H9 (cell line): ENCODE measurements around the gene NFKBIZ. TPM values are rescaled to one million over a fixed set of nuclear protein-coding genes. Genes with fewer than 3 reads are reported as not detected.

Source experiments
- DNase-seq: peaks from one replicate; pipeline ENCODE4 v3.0.0-alpha.2; 2017
- H2AFZ ChIP-seq: one replicate; pipeline ENCODE4 v1.6.1; 2013; ENCODE audit warnings: mild to moderate bottlenecking, low read length, control low read depth, moderate library complexity
- H2AK5ac ChIP-seq: 2 replicates; pipeline ENCODE4 v1.6.1; 2013; ENCODE audit warnings: low read length, control low read depth, mixed read lengths; ENCODE audit not compliant: insufficient read length
- H2BK120ac ChIP-seq: one replicate; pipeline ENCODE4 v1.6.1; 2013; ENCODE audit warnings: low read depth, mild to moderate bottlenecking, low read length, control low read depth, inconsistent platforms; ENCODE audit not compliant: poor library complexity, severe bottlenecking
- H2BK12ac ChIP-seq: 2 replicates; pipeline ENCODE4 v1.6.1; 2013; ENCODE audit warnings: low read length, control low read depth, mixed read lengths, low read depth; ENCODE audit not compliant: insufficient read length
- H2BK15ac ChIP-seq: 2 replicates; pipeline ENCODE4 v1.6.1; 2013; ENCODE audit warnings: low read depth, low read length, control low read depth
- H2BK20ac ChIP-seq: one replicate; pipeline ENCODE4 v1.6.1; 2013; ENCODE audit warnings: low read depth, mild to moderate bottlenecking, low read length, control low read depth, inconsistent platforms; ENCODE audit not compliant: poor library complexity, severe bottlenecking
- H2BK5ac ChIP-seq: 2 replicates; pipeline ENCODE4 v1.6.1; 2013; ENCODE audit warnings: low read length, control low read depth, mixed read lengths; ENCODE audit not compliant: insufficient read length
- H3K14ac ChIP-seq: 2 replicates; pipeline ENCODE4 v1.6.1; 2013; ENCODE audit warnings: low read length, control low read depth; ENCODE audit not compliant: insufficient read depth
- H3K18ac ChIP-seq: 2 replicates; pipeline ENCODE4 v1.6.1; 2013; ENCODE audit warnings: low read depth, mild to moderate bottlenecking, mixed read lengths, low read length, control low read depth; ENCODE audit not compliant: insufficient read length
- H3K23ac ChIP-seq: 2 replicates; pipeline ENCODE4 v1.6.1; 2013; ENCODE audit warnings: low read length, control low read depth, mixed read lengths, low read depth; ENCODE audit not compliant: insufficient read length
- H3K23me2 ChIP-seq: 2 replicates; pipeline ENCODE4 v1.6.1; 2013; ENCODE audit warnings: low read depth, mild to moderate bottlenecking, mixed read lengths, low read length, control low read depth; ENCODE audit not compliant: insufficient read length, poor library complexity, severe bottlenecking
- H3K27ac ChIP-seq: 2 replicates; pipeline ENCODE4 v1.5.1; 2013; ENCODE audit warnings: low read length, control low read depth, mixed read lengths, low read depth; ENCODE audit not compliant: insufficient read length
- H3K27me3 ChIP-seq: 2 replicates; pipeline ENCODE4 v1.6.1; 2013; ENCODE audit warnings: low read length, control low read depth, inconsistent platforms; ENCODE audit not compliant: insufficient read depth
- H3K4ac ChIP-seq: 2 replicates; pipeline ENCODE4 v1.6.1; 2013; ENCODE audit warnings: low read depth, mild to moderate bottlenecking, control low read depth, inconsistent platforms, low read length, moderate library complexity
- H3K4me1 ChIP-seq: 2 replicates; pipeline ENCODE4 v1.6.1; 2013; ENCODE audit warnings: low read length, control low read depth, inconsistent platforms; ENCODE audit not compliant: insufficient read depth
- H3K4me2 ChIP-seq: 2 replicates; pipeline ENCODE4 v1.6.1; 2013; ENCODE audit warnings: low read length, control low read depth, mixed read lengths; ENCODE audit not compliant: insufficient read length, insufficient read depth
- H3K56ac ChIP-seq: 2 replicates; pipeline ENCODE4 v1.6.1; 2013; ENCODE audit warnings: low read depth, mild to moderate bottlenecking, mixed read lengths, low read length, control low read depth; ENCODE audit not compliant: insufficient read length
- H3K79me1 ChIP-seq: 2 replicates; pipeline ENCODE4 v1.6.1; 2013; ENCODE audit warnings: low read depth, mild to moderate bottlenecking, moderate library complexity, low read length, control low read depth, inconsistent platforms; ENCODE audit not compliant: insufficient read depth, poor library complexity, severe bottlenecking
- H3K79me2 ChIP-seq: 2 replicates; pipeline ENCODE4 v1.6.1; 2013; ENCODE audit warnings: low read length, control low read depth, inconsistent platforms; ENCODE audit not compliant: insufficient read depth
- H3K9ac ChIP-seq: 2 replicates; pipeline ENCODE4 v1.6.1; 2013; ENCODE audit warnings: low read length, control low read depth, mixed read lengths; ENCODE audit not compliant: insufficient read length; ENCODE audit errors: extremely low read depth
- H3K9me3 ChIP-seq: one replicate; pipeline ENCODE4 v1.6.1; 2013; ENCODE audit warnings: low read depth, low read length, inconsistent platforms; ENCODE audit not compliant: control insufficient read depth
- H3T11ph ChIP-seq: one replicate; pipeline ENCODE4 v1.6.1; 2013; ENCODE audit warnings: mild to moderate bottlenecking, low read length, control low read depth, inconsistent platforms
- H4K20me1 ChIP-seq: one replicate; pipeline ENCODE4 v1.6.1; 2013; ENCODE audit not compliant: control insufficient read depth, insufficient read length, insufficient read depth
- H4K5ac ChIP-seq: 2 replicates; pipeline ENCODE4 v1.6.1; 2013; ENCODE audit warnings: low read depth, mild to moderate bottlenecking, mixed read lengths, low read length, control low read depth; ENCODE audit not compliant: insufficient read length
- H4K8ac ChIP-seq: replicated peaks from 2 replicates; pipeline ENCODE4 v1.6.1; 2013; ENCODE audit warnings: low read length, control low read depth, mixed read lengths, low read depth; ENCODE audit not compliant: insufficient read length
- H4K91ac ChIP-seq: 2 replicates; pipeline ENCODE4 v1.6.1; 2013; ENCODE audit warnings: low read depth, mild to moderate bottlenecking, moderate library complexity, mixed read lengths, low read length, control low read depth; ENCODE audit not compliant: insufficient read length
- H3K27ac Mint-ChIP-seq, 3 experiments: 2 replicates in 2 of 3; 3 replicates in 1 of 3; pipeline ENCODE4 v1.8.0; 2020 to 2021; ENCODE audit warnings: mixed read lengths in 3 of 3, mild to moderate bottlenecking in 1 of 3, moderate library complexity in 1 of 3
- H3K27me3 Mint-ChIP-seq: 2 replicates; pipeline ENCODE4 v1.8.0; 2021; ENCODE audit warnings: low read depth, mild to moderate bottlenecking, moderate library complexity, mixed read lengths
- H3K36me3 Mint-ChIP-seq, 3 experiments: 2 replicates in 2 of 3; 3 replicates in 1 of 3; pipeline ENCODE4 v1.8.0; 2020 to 2021; ENCODE audit warnings: low read depth in 3 of 3, mixed read lengths in 3 of 3; ENCODE audit not compliant: insufficient read depth in 1 of 3
- H3K4me1 Mint-ChIP-seq, 2 experiments: 2 replicates each; pipeline ENCODE4 v1.8.0; 2020; ENCODE audit warnings: mixed read lengths in 2 of 2
- H3K4me3 Mint-ChIP-seq, 2 experiments: 2 replicates in 1 of 2; 3 replicates in 1 of 2; pipeline ENCODE4 v1.8.0; 2020 to 2021; ENCODE audit warnings: mild to moderate bottlenecking in 2 of 2, mixed read lengths in 2 of 2, moderate library complexity in 1 of 2
- H3K9me3 Mint-ChIP-seq, 2 experiments: 2 replicates in 1 of 2; 3 replicates in 1 of 2; pipeline ENCODE4 v1.8.0; 2020; ENCODE audit warnings: mild to moderate bottlenecking in 2 of 2, mixed read lengths in 2 of 2, moderate library complexity in 1 of 2
- WGBS: extraction: QIAGEN DNeasy Blood & Tissue Kit; methylation state at CpG from one replicate; pipeline ENCODE4 v1.1.7; 2013; ENCODE audit warnings: missing lambda C conversion rate, low lambda C conversion rate, mixed read lengths; ENCODE audit not compliant: insufficient read length; ENCODE audit errors: extremely low coverage; 5-methylcytosine and 5-hydroxymethylcytosine counted together
- total RNA-seq: library from RNA; stranded (reverse); gene quantifications from 2 replicates; pipeline ENCODE4 v1.2.1, GENCODE V29; 2021
- TF ChIP-seq, protein P1 (sequence below): fragments of 200-600 bp; sonication (generic); conservative IDR thresholded peaks from 3 replicates; pipeline ENCODE4 v1.8.0; 2021; ENCODE audit warnings: antibody characterized with exemption, mild to moderate bottlenecking

NFKBIZ gene
- total RNA-seq, 1 experiment from 2014 or later = 11.1 TPM

GRCh38 chr3:101902041-101902440 is 52.7 kb downstream of the NFKBIZ start:
- H3K23ac ChIP-seq = no peak overlapping the region
- H3K14ac ChIP-seq = no peak overlapping the region
- no peak overlapping the region for H3K9ac ChIP-seq
- H2BK15ac ChIP-seq = no peak overlapping the region
- H2BK5ac ChIP-seq = no peak overlapping the region
- no peak overlapping the region for H3K27ac ChIP-seq
- WGBS = no CpG with 5 or more reads among the region's 1 CpG
- DNase-seq = no peak
- H4K20me1 ChIP-seq = no peaks in the 10 kb centered on the region
- H3K56ac ChIP-seq = no peak overlapping the region
- H4K5ac ChIP-seq = no peak overlapping the region
- no peak overlapping the region for H4K91ac ChIP-seq
- H2BK20ac ChIP-seq = no peak overlapping the region
- no peaks in the 10 kb centered on the region for H3K79me1 ChIP-seq
- H3K27ac Mint-ChIP-seq = peak overlapping the region in 1 of 3 experiments; percentile 27; a peak in 1 of 7 replicates
- H3K23me2 ChIP-seq = no peaks in the 10 kb centered on the region
- peaks cover 7 to 8% of the 10 kb centered on the region in 2 experiments; a peak in 3 of 5 replicates for H3K9me3 Mint-ChIP-seq
- peaks cover 4 to 5% of the 10 kb centered on the region in 2 experiments; a peak in 3 of 4 replicates for H3K4me1 Mint-ChIP-seq
- no peaks in the 10 kb centered on the region for H3K79me2 ChIP-seq
- H3K27me3 Mint-ChIP-seq = no peaks in the 10 kb centered on the region
- H3K36me3 Mint-ChIP-seq = 0 out of 7 replicates have a peak, but pooled peaks cover 0 to 2% (median 0%) of the 10 kb centered on the region in 3 experiments
- no peak overlapping the region for H2AK5ac ChIP-seq
- no peak overlapping the region for H2BK12ac ChIP-seq
- no peaks in the 10 kb centered on the region for H3K4me1 ChIP-seq
- H3K4ac ChIP-seq = no peak overlapping the region
- no peak overlapping the region for H2BK120ac ChIP-seq
- no peak overlapping the region for H3K4me2 ChIP-seq
- TF ChIP-seq, protein P1, sequence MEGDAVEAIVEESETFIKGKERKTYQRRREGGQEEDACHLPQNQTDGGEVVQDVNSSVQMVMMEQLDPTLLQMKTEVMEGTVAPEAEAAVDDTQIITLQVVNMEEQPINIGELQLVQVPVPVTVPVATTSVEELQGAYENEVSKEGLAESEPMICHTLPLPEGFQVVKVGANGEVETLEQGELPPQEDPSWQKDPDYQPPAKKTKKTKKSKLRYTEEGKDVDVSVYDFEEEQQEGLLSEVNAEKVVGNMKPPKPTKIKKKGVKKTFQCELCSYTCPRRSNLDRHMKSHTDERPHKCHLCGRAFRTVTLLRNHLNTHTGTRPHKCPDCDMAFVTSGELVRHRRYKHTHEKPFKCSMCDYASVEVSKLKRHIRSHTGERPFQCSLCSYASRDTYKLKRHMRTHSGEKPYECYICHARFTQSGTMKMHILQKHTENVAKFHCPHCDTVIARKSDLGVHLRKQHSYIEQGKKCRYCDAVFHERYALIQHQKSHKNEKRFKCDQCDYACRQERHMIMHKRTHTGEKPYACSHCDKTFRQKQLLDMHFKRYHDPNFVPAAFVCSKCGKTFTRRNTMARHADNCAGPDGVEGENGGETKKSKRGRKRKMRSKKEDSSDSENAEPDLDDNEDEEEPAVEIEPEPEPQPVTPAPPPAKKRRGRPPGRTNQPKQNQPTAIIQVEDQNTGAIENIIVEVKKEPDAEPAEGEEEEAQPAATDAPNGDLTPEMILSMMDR = no peak
- H2AFZ ChIP-seq = no peak overlapping the region
- H3K18ac ChIP-seq = no peak overlapping the region
- no peaks in the 10 kb centered on the region for H3K27me3 ChIP-seq
- H3K9me3 ChIP-seq = no peaks in the 10 kb centered on the region
- no peak overlapping the region for H4K8ac ChIP-seq
- no peak overlapping the region for H3K4me3 Mint-ChIP-seq
- no peak overlapping the region for H3T11ph ChIP-seq
